ENCODE results near the gene SOX11. TPM values are rescaled to one million over a fixed set of nuclear protein-coding genes. Genes with fewer than 3 reads are reported as not detected.
"Not testable (repeated sequence)": the region's sequence is repeated elsewhere in the genome, so short reads cannot be mapped to it uniquely, and the experiment has no call there.

Gene SOX11
- total RNA-seq, 3 donors from 2014 or later, result 0.12 to 9.5 (median 0.14) TPM

- intact Hi-C loops (cut with DNase I, micrococcal nuclease), result no loop called here
- Histone ChIP-seq H3K4me1 (ENCODE audit: low read depth) (no peaks in the 10 kb centered on the region), H3K4me3 (no peak overlapping the region), H3K9me3 (peaks cover 21% of the 10 kb centered on the region), H3K36me3 (ENCODE audit: low read depth) (no peaks in the 10 kb centered on the region)
- DNase-seq (no peak), ATAC-seq (no peak)
- no peak for TF ChIP-seq CTCF (IDR thresholded peaks at IDR 0.05)
Observed at GRCh38 chr2:5664278-5664681, 27.9 kb upstream of the SOX11 start.

GRCh38 chr2:5665066-5665465, 27.1 kb upstream of the SOX11 start:
- no peak for ATAC-seq
- H3K36me3 ChIP-seq (ENCODE audit: low read depth), result no peaks in the 10 kb centered on the region

GRCh38 chr2:5666798-5667197, 25.4 kb upstream of the SOX11 start:
- H3K4me1 ChIP-seq (ENCODE audit: low read depth), result no peaks in the 10 kb centered on the region
- H3K9me3 ChIP-seq, result peaks cover 17% of the 10 kb centered on the region
- H3K4me3 ChIP-seq, result no peak overlapping the region
- no peak for TF ChIP-seq CTCF (IDR thresholded peaks at IDR 0.05)
- DNase-seq (no peak), ATAC-seq (no peak)
- intact Hi-C loops (cut with DNase I, micrococcal nuclease), result no loop called here
- no peaks in the 10 kb centered on the region for H3K36me3 ChIP-seq (ENCODE audit: low read depth)

More at GRCh38 chr2:5665066-5665465, 27.1 kb upstream of the SOX11 start:
- DNase-seq, result no peak
- H3K4me3 ChIP-seq, result no peak overlapping the region
- H3K9me3 ChIP-seq, result peaks cover 21% of the 10 kb centered on the region
- no peaks in the 10 kb centered on the region for H3K4me1 ChIP-seq (ENCODE audit: low read depth)
- intact Hi-C loops (cut with DNase I, micrococcal nuclease), result no loop called here
- TF ChIP-seq CTCF (IDR thresholded peaks at IDR 0.05), result no peak

- peaks cover 13% of the 10 kb centered on the region for H3K9me3 ChIP-seq
- intact Hi-C loops (cut with DNase I, micrococcal nuclease); H3K4me1 ChIP-seq (ENCODE audit: low read depth); H3K36me3 ChIP-seq (ENCODE audit: low read depth); DNase-seq; ATAC-seq; H3K4me3 ChIP-seq: not testable (repeated sequence)
Observed at GRCh38 chr2:5667655-5668054, 24.5 kb upstream of the SOX11 start.

GRCh38 chr2:5668682-5669250, 23.4 kb upstream of the SOX11 start:
- ATAC-seq, result no peak
- Histone ChIP-seq H3K9me3 (peaks cover 13% of the 10 kb centered on the region), H3K4me3 (no peak overlapping the region), H3K36me3 (ENCODE audit: low read depth) (no peaks in the 10 kb centered on the region), H3K4me1 (ENCODE audit: low read depth) (no peaks in the 10 kb centered on the region)
- no peak for DNase-seq
- TF ChIP-seq CTCF (IDR thresholded peaks at IDR 0.05), result no peak
- intact Hi-C loops (cut with DNase I, micrococcal nuclease), result no loop called here

GRCh38 chr2:5672749-5673144, 19.4 kb upstream of the SOX11 start:
- intact Hi-C loops (cut with DNase I, micrococcal nuclease), result no loop called here
- Histone ChIP-seq H3K4me1 (ENCODE audit: low read depth) (no peaks in the 10 kb centered on the region), H3K9me3 (no peaks in the 10 kb centered on the region), H3K4me3 (no peak overlapping the region), H3K36me3 (ENCODE audit: low read depth) (no peaks in the 10 kb centered on the region)
- no peak for TF ChIP-seq CTCF (IDR thresholded peaks at IDR 0.05)
- ATAC-seq (no peak), DNase-seq (no peak)
